PC-3 (cell line): ENCODE measurements around the gene DNAJC10. TPM values are rescaled to one million over a fixed set of nuclear protein-coding genes. Genes with fewer than 3 reads are reported as not detected.

Experiments used
- ATAC-seq: fragments of 200-7000 bp; cut with Tn5 transposase; 2 replicates; pipeline ENCODE4 v1.9.1; 2020; ENCODE audit warnings: mild to moderate bottlenecking, moderate library complexity
- BruUV-seq: library from RNA; stranded (reverse); fragments of 400-500 nt; replicated peaks from 2 replicates; lab custom pipeline; 2021; lab: Mats Ljungman, UMichigan
- CTCF ChIA-PET: fragments of 300-600 bp; sonication (Branson Sonifier 250); formaldehyde crosslinking; loops from one replicate; lab custom pipeline; 2022; ENCODE audit warnings: antibody characterized with exemption; lab: Charles Lee
- POLR2A ChIA-PET: fragments of 300-600 bp; sonication (Branson Sonifier 250); formaldehyde crosslinking; loops from one replicate; lab custom pipeline; 2022; ENCODE audit warnings: antibody characterized with exemption; ENCODE audit not compliant: unreplicated experiment; lab: Charles Lee
- DNase-seq: peaks from one replicate; pipeline ENCODE4 v3.0.0-alpha.2; 2015
- H2AFZ ChIP-seq: fragments of 300-600 bp; sonication (generic); 2 replicates; pipeline ENCODE4 v1.6.0; 2016; ENCODE audit warnings: antibody characterized with exemption, low read length
- H3F3A ChIP-seq: fragments of 300-600 bp; sonication (generic); one replicate; pipeline ENCODE4 v1.6.0; 2017; ENCODE audit warnings: antibody characterized with exemption, low read length, control low read depth, mild to moderate bottlenecking; ENCODE audit not compliant: unreplicated experiment
- H3K27ac ChIP-seq: fragments of 300-600 bp; sonication (generic); 2 replicates; pipeline ENCODE4 v1.5.1; 2016; ENCODE audit warnings: mild to moderate bottlenecking, low read length
- H3K27me3 ChIP-seq: fragments of 300-600 bp; sonication (generic); 2 replicates; pipeline ENCODE4 v1.6.1; 2016; ENCODE audit warnings: low read length, mixed read lengths
- H3K36me3 ChIP-seq: fragments of 300-600 bp; sonication (generic); 2 replicates; pipeline ENCODE4 v1.6.1; 2016; ENCODE audit warnings: low read depth, mixed run types, low read length, mixed read lengths
- H3K4me1 ChIP-seq: fragments of 300-600 bp; sonication (generic); 2 replicates; pipeline ENCODE4 v1.5.1; 2016; ENCODE audit warnings: low read length; ENCODE audit not compliant: insufficient read depth
- H3K4me2 ChIP-seq: fragments of 300-600 bp; sonication (generic); 2 replicates; pipeline ENCODE4 v1.6.0; 2016; ENCODE audit warnings: low read length
- H3K4me3 ChIP-seq: fragments of 300-600 bp; sonication (generic); 2 replicates; pipeline ENCODE4 v1.5.1; 2016; ENCODE audit warnings: mild to moderate bottlenecking, low read length, mixed read lengths
- H3K79me2 ChIP-seq: fragments of 300-600 bp; sonication (generic); 2 replicates; pipeline ENCODE4 v1.6.1; 2017; ENCODE audit warnings: low read length, mixed read lengths
- H3K9ac ChIP-seq: fragments of 300-600 bp; sonication (generic); 2 replicates; pipeline ENCODE4 v1.6.0; 2016; ENCODE audit warnings: mild to moderate bottlenecking, low read length
- H3K9me2 ChIP-seq: fragments of 300-600 bp; sonication (generic); replicated peaks from 2 replicates; pipeline ENCODE4 v1.6.1; 2016; ENCODE audit warnings: mixed run types, low read length, mixed read lengths
- H3K9me3 ChIP-seq: fragments of 300-600 bp; sonication (generic); 2 replicates; pipeline ENCODE4 v1.6.1; 2016; ENCODE audit warnings: low read length, mixed read lengths
- H4K20me1 ChIP-seq: fragments of 300-600 bp; sonication (generic); 2 replicates; pipeline ENCODE4 v1.6.1; 2016; ENCODE audit warnings: low read length, mixed read lengths
- CTCF ChIP-seq: fragments of 300-600 bp; sonication (generic); conservative IDR thresholded peaks from 2 replicates; pipeline ENCODE4 v1.5.1; 2017; ENCODE audit warnings: antibody characterized with exemption, low read depth, mild to moderate bottlenecking, low read length
- EZH2 ChIP-seq: fragments of 300-600 bp; sonication (generic); IDR thresholded peaks from one replicate; pipeline ENCODE4 v1.6.1; 2017; ENCODE audit warnings: antibody characterized with exemption, mild to moderate bottlenecking, low read length; ENCODE audit not compliant: unreplicated experiment
- EZH2phosphoT487 ChIP-seq: fragments of 300-600 bp; sonication (generic); IDR thresholded peaks from 2 replicates; pipeline ENCODE4 v1.6.1; 2018; ENCODE audit warnings: mild to moderate bottlenecking, antibody characterized with exemption, low read length, borderline replicate concordance
- intact Hi-C: fragments of 100-400 bp; cut with micrococcal nuclease; formaldehyde crosslinking; loops from 2 replicates; pipeline ENCODE4 v1.9.0; 2023
- total RNA-seq: library from RNA; depleted of rRNA; stranded (reverse); fragments of >200 nt; gene quantifications from 2 replicates; pipeline ENCODE4 v1.2.3, GENCODE V29; 2014

Gene DNAJC10
- total RNA-seq, 1 experiment from 2014 or later = 62.9 TPM

- no peaks in the 10 kb centered on the region for H3K9me2 ChIP-seq
- intact Hi-C loops = no loop called here
- H3K9me3 ChIP-seq = no peaks in the 10 kb centered on the region
- H3K4me2 ChIP-seq = no peak overlapping the region
- H3K4me1 ChIP-seq = no peaks in the 10 kb centered on the region
- no peak overlapping the region for H2AFZ ChIP-seq
- no peak for TF ChIP-seq EZH2phosphoT487
- no peaks in the 10 kb centered on the region for H3F3A ChIP-seq
- BruUV-seq = no TSS peak
- H3K27me3 ChIP-seq = peaks cover 60% of the 10 kb centered on the region
- no peaks in the 10 kb centered on the region for H3K79me2 ChIP-seq
- H3K36me3 ChIP-seq = no peaks in the 10 kb centered on the region
- DNase-seq = no peak
- ChIA-PET CTCF (no interaction called here), POLR2A (no interaction called here)
- no peak overlapping the region for H3K27ac ChIP-seq
- H3K4me3 ChIP-seq = no peak overlapping the region
- no peaks in the 10 kb centered on the region for H4K20me1 ChIP-seq
- no peak for ATAC-seq
- no peak overlapping the region for H3K9ac ChIP-seq
Observed at GRCh38 chr2:182810087-182810486, 94.0 kb downstream of the DNAJC10 start.

GRCh38 chr2:182814380-182814779 lies 98.3 kb downstream of the DNAJC10 start:
- Histone ChIP-seq H3K79me2 (no peaks in the 10 kb centered on the region), H3K4me3 (no peak overlapping the region), H3K9ac (no peak overlapping the region), H3K36me3 (no peaks in the 10 kb centered on the region), H3F3A (no peaks in the 10 kb centered on the region), H3K27me3 (peaks cover 47% of the 10 kb centered on the region), H3K4me1 (no peaks in the 10 kb centered on the region), H3K9me3 (no peaks in the 10 kb centered on the region), H4K20me1 (no peaks in the 10 kb centered on the region), H3K9me2 (no peaks in the 10 kb centered on the region), H2AFZ (no peak overlapping the region), H3K27ac (no peak overlapping the region), H3K4me2 (no peak overlapping the region)
- POLR2A ChIA-PET = no interaction called here
- ATAC-seq (no peak), DNase-seq (no peak)
- TF ChIP-seq EZH2 = no peak
- no peak for TF ChIP-seq CTCF
- no peak for TF ChIP-seq EZH2phosphoT487
- BruUV-seq = no TSS peak
- intact Hi-C loops = no loop called here
- CTCF ChIA-PET = no interaction called here

- no peaks in the 10 kb centered on the region for H4K20me1 ChIP-seq
- BruUV-seq = no TSS peak
- no peak overlapping the region for H3K27ac ChIP-seq
- ATAC-seq = no peak
- no peaks in the 10 kb centered on the region for H3K9me2 ChIP-seq
- H3K4me3 ChIP-seq = no peak overlapping the region
- H3K27me3 ChIP-seq = peaks cover 43% of the 10 kb centered on the region
- H3K9me3 ChIP-seq = no peaks in the 10 kb centered on the region
- CTCF ChIA-PET = no interaction called here
- no peaks in the 10 kb centered on the region for H3K4me1 ChIP-seq
- H3K4me2 ChIP-seq = no peak overlapping the region
- TF ChIP-seq EZH2 = no peak
- TF ChIP-seq CTCF = no peak
- TF ChIP-seq EZH2phosphoT487 = no peak
- no peaks in the 10 kb centered on the region for H3K79me2 ChIP-seq
- H3F3A ChIP-seq = no peaks in the 10 kb centered on the region
- no peak for DNase-seq
- POLR2A ChIA-PET = no interaction called here
- H3K9ac ChIP-seq = no peak overlapping the region
- no peaks in the 10 kb centered on the region for H3K36me3 ChIP-seq
- intact Hi-C loops = no loop called here
- no peak overlapping the region for H2AFZ ChIP-seq
Observed at GRCh38 chr2:182814804-182815203, 98.7 kb downstream of the DNAJC10 start.
